HepG2 (cell line): ENCODE results near the gene CA6. TPM values are rescaled to one million over a fixed set of nuclear protein-coding genes. Genes with fewer than 3 reads are reported as not detected.

ENCODE experiments used
- PHF8 ChIP-seq: sonication (generic); formaldehyde crosslinking; IDR thresholded peaks from 2 replicates; pipeline ENCODE4 v1.5.0; 2020; ENCODE audit warnings: missing genetic modification reagents
- ZNF274 ChIP-seq: sonication (generic); formaldehyde crosslinking; IDR thresholded peaks from 2 replicates; pipeline ENCODE4 v1.5.1; 2020; ENCODE audit warnings: mild to moderate bottlenecking, missing genetic modification reagents
- ZNF354B ChIP-seq: sonication (generic); formaldehyde crosslinking; IDR thresholded peaks from 2 replicates; pipeline ENCODE4 v1.8.0; 2022; ENCODE audit warnings: mild to moderate bottlenecking, missing genetic modification reagents
- ZNF460 ChIP-seq: sonication (generic); formaldehyde crosslinking; IDR thresholded peaks from 2 replicates; pipeline ENCODE4 v1.5.1; 2020; ENCODE audit warnings: missing genetic modification reagents, mild to moderate bottlenecking, borderline replicate concordance
- ZNF816 ChIP-seq: sonication (generic); formaldehyde crosslinking; IDR thresholded peaks from 2 replicates; pipeline ENCODE4 v1.8.0; 2022; ENCODE audit warnings: missing genetic modification reagents, mild to moderate bottlenecking, borderline replicate concordance
- polyA plus RNA-seq, 8 experiments: library from polyadenylated mRNA; depleted of rRNA in 3 of 8; stranded (reverse) in 7 of 8; unstranded in 1 of 8; fragments of >200 nt; fragmentation: Illumina TruSeq in 4 of 8; extraction: Trizol in 4 of 8; gene quantifications; 2 replicates each; pipeline versions ENCODE4 v1.2.1 to v1.2.3, GENCODE V29; 2011 to 2016; ENCODE audit warnings: low read depth in 4 of 8, missing spikeins in 1 of 8, mixed read lengths in 1 of 8; ENCODE audit not compliant: insufficient read depth in 1 of 8
- total RNA-seq, 5 experiments: library from RNA; depleted of rRNA; stranded (reverse); fragments of >200 nt; fragmentation: Illumina TruSeq; extraction: Trizol; gene quantifications; 2 replicates each; pipeline ENCODE4 v1.2.3, GENCODE V29; 2016; ENCODE audit warnings: low read depth in 1 of 5
- TF ChIP-seq, protein P1 (sequence below): sonication (generic); formaldehyde crosslinking; IDR thresholded peaks from 2 replicates; pipeline ENCODE4 v1.4.0; 2020; ENCODE audit warnings: missing genetic modification reagents
- TF ChIP-seq, protein P2 (sequence below): sonication (generic); formaldehyde crosslinking; IDR thresholded peaks from 2 replicates; pipeline ENCODE4 v1.4.0; 2020; ENCODE audit warnings: missing genetic modification reagents, mild to moderate bottlenecking, borderline replicate concordance

The CA6 gene
- total and polyA plus RNA-seq, 2 of the 13 experiments (the other 11 are each of a cell fraction or from before 2014, with no cell fraction given) = not detected

DNA sequence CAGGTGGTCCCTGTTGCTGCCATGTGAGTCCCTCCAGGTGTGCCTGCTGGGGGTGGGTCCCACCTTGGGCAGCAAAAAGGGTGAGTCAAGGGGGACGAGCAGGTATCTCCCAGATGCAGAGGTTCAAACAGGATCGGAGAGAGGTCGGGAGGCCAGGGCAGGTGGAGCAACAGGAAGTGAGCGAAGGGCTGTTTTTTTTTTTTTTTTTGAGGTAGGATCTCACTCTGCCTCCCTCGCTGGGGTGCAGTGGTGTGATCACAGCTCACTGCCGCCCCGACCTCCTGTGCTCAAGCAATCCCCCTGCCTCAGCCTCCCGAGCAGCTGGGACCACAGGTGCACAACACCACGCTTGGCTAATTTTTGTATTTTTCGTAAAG is 41.1 kb downstream of the CA6 start (continued):
- TF ChIP-seq ZNF816 (no peak), ZNF460 (peak; percentile 5; the same call in 1 of the 2 replicates), ZNF354B (no peak), PHF8 (CRISPR knock-in tag) (no peak), ZNF274 (CRISPR knock-in tag) (no peak)
- TF ChIP-seq, protein P1, sequence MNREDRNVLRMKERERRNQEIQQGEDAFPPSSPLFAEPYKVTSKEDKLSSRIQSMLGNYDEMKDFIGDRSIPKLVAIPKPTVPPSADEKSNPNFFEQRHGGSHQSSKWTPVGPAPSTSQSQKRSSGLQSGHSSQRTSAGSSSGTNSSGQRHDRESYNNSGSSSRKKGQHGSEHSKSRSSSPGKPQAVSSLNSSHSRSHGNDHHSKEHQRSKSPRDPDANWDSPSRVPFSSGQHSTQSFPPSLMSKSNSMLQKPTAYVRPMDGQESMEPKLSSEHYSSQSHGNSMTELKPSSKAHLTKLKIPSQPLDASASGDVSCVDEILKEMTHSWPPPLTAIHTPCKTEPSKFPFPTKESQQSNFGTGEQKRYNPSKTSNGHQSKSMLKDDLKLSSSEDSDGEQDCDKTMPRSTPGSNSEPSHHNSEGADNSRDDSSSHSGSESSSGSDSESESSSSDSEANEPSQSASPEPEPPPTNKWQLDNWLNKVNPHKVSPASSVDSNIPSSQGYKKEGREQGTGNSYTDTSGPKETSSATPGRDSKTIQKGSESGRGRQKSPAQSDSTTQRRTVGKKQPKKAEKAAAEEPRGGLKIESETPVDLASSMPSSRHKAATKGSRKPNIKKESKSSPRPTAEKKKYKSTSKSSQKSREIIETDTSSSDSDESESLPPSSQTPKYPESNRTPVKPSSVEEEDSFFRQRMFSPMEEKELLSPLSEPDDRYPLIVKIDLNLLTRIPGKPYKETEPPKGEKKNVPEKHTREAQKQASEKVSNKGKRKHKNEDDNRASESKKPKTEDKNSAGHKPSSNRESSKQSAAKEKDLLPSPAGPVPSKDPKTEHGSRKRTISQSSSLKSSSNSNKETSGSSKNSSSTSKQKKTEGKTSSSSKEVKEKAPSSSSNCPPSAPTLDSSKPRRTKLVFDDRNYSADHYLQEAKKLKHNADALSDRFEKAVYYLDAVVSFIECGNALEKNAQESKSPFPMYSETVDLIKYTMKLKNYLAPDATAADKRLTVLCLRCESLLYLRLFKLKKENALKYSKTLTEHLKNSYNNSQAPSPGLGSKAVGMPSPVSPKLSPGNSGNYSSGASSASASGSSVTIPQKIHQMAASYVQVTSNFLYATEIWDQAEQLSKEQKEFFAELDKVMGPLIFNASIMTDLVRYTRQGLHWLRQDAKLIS (CRISPR knock-in tag) = no peak
- TF ChIP-seq, protein P2, sequence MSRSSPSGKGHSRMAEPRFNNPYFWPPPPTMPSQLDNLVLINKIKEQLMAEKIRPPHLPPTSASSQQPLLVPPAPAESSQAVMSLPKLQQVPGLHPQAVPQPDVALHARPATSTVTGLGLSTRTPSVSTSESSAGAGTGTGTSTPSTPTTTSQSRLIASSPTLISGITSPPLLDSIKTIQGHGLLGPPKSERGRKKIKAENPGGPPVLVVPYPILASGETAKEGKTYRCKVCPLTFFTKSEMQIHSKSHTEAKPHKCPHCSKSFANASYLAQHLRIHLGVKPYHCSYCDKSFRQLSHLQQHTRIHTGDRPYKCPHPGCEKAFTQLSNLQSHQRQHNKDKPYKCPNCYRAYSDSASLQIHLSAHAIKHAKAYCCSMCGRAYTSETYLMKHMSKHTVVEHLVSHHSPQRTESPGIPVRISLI (CRISPR knock-in tag) = peak; percentile 52; the same call in 1 of the 2 replicates
